PC-9 (cell line): ENCODE data around the gene DPY19L3.

Experiments used
- CTCF ChIP-seq: fragments of 200-600 bp; sonication (generic); conservative IDR thresholded peaks from 2 replicates; pipeline ENCODE4 v1.6.1; 2017; ENCODE audit warnings: mixed run types, antibody characterized with exemption, mild to moderate bottlenecking, moderate library complexity
- EZH2 ChIP-seq: fragments of 200-600 bp; sonication (generic); IDR thresholded peaks from 2 replicates; pipeline ENCODE4 v1.8.0; 2017; ENCODE audit warnings: antibody characterized with exemption, low read depth

GRCh38 chr19:32387701-32388392 is 17.7 kb upstream of the DPY19L3 start:
- TF ChIP-seq CTCF (no peak), EZH2 (no peak)
